SK-N-SH treated with all-trans-retinoic acid at 6 μM for 48 hours (cell line): ENCODE data around the gene IFTAP.

Source experiments
- ATAC-seq: fragments of 200-7000 bp; cut with Tn5 transposase; 3 replicates; pipeline ENCODE4 v1.9.1; 2020; ENCODE audit warnings: mild to moderate bottlenecking, moderate library complexity
- ARNTL ChIP-seq: fragments of 450-650 bp; formaldehyde crosslinking; IDR thresholded peaks from 2 replicates; pipeline ENCODE4 v1.5.0; 2020; ENCODE audit warnings: low read depth, mild to moderate bottlenecking, moderate library complexity, borderline replicate concordance
- BACH2 ChIP-seq: fragments of 250-450 bp; sonication (Bioruptor Pico); IDR thresholded peaks from 2 replicates; pipeline ENCODE4 v1.9.0; 2021; ENCODE audit warnings: mild to moderate bottlenecking, borderline replicate concordance
- CREB5 ChIP-seq: fragments of 250-450 bp; sonication (Bioruptor Pico); IDR thresholded peaks from 2 replicates; pipeline ENCODE4 v1.5.1; 2020; ENCODE audit warnings: low read depth, mild to moderate bottlenecking, moderate library complexity
- CSDC2 ChIP-seq: fragments of 250-450 bp; sonication (Bioruptor Pico); IDR thresholded peaks from 2 replicates; pipeline ENCODE4 v1.5.0; 2020; ENCODE audit warnings: mild to moderate bottlenecking, moderate library complexity
- ESRRG ChIP-seq: fragments of 250-450 bp; sonication (Bioruptor Pico); IDR thresholded peaks from 2 replicates; pipeline ENCODE4 v1.6.1; 2021; ENCODE audit warnings: mild to moderate bottlenecking
- GLIS3 ChIP-seq: fragments of 250-450 bp; sonication (Bioruptor Pico); IDR thresholded peaks from 2 replicates; pipeline ENCODE4 v1.5.0; 2020; ENCODE audit warnings: mild to moderate bottlenecking, moderate library complexity
- ISL1 ChIP-seq: fragments of 250-450 bp; sonication (Bioruptor Pico); IDR thresholded peaks from 2 replicates; pipeline ENCODE4 v2.1.2; 2022; ENCODE audit warnings: mild to moderate bottlenecking, moderate library complexity
- PPARA ChIP-seq: fragments of 250-450 bp; sonication (Bioruptor Pico); IDR thresholded peaks from 2 replicates; pipeline ENCODE4 v1.5.0; 2020; ENCODE audit warnings: mild to moderate bottlenecking, borderline replicate concordance
- RARB ChIP-seq: fragments of 250-450 bp; sonication (Bioruptor Pico); IDR thresholded peaks from 2 replicates; pipeline ENCODE4 v1.8.0; 2021; ENCODE audit warnings: mild to moderate bottlenecking, moderate library complexity
- SNAI2 ChIP-seq: fragments of 250-450 bp; sonication (Bioruptor Pico); IDR thresholded peaks from 2 replicates; pipeline ENCODE4 v1.5.0; 2020; ENCODE audit warnings: mild to moderate bottlenecking, moderate library complexity
- TCF4 ChIP-seq: fragments of 250-450 bp; sonication (Bioruptor Pico); IDR thresholded peaks from 2 replicates; pipeline ENCODE4 v1.8.0; 2021; ENCODE audit warnings: mild to moderate bottlenecking, moderate library complexity, borderline replicate concordance
- TOX ChIP-seq: fragments of 250-450 bp; sonication (Bioruptor Pico); IDR thresholded peaks from 2 replicates; pipeline ENCODE4 v1.8.0; 2021; ENCODE audit warnings: mild to moderate bottlenecking, moderate library complexity, borderline replicate concordance
- ZC3H10 ChIP-seq: fragments of 250-450 bp; sonication (Bioruptor Pico); IDR thresholded peaks from 2 replicates; pipeline ENCODE4 v1.5.1; 2021; ENCODE audit warnings: mild to moderate bottlenecking, moderate library complexity
- ZFP3 ChIP-seq: fragments of 250-450 bp; sonication (Bioruptor Pico); IDR thresholded peaks from 2 replicates; pipeline ENCODE4 v1.5.0; 2020; ENCODE audit warnings: mild to moderate bottlenecking, moderate library complexity
- ZNF70 ChIP-seq: fragments of 450-650 bp; formaldehyde crosslinking; IDR thresholded peaks from 2 replicates; pipeline ENCODE4 v1.5.0; 2020; ENCODE audit warnings: mild to moderate bottlenecking, moderate library complexity
- ZNF8 ChIP-seq: fragments of 450-650 bp; formaldehyde crosslinking; IDR thresholded peaks from 2 replicates; pipeline ENCODE4 v1.5.0; 2020; ENCODE audit warnings: mild to moderate bottlenecking, moderate library complexity
- TF ChIP-seq, protein P1 (sequence below): fragments of 250-450 bp; sonication (Bioruptor Pico); IDR thresholded peaks from 2 replicates; pipeline ENCODE4 v1.8.0; 2021; ENCODE audit warnings: low read depth, mild to moderate bottlenecking, moderate library complexity, borderline replicate concordance
- TF ChIP-seq, protein P2 (sequence below): fragments of 250-450 bp; sonication (Bioruptor Pico); IDR thresholded peaks from 2 replicates; pipeline ENCODE4 v1.5.1; 2021; ENCODE audit warnings: mild to moderate bottlenecking, moderate library complexity
- TF ChIP-seq, protein P3 (sequence below): fragments of 250-450 bp; sonication (Bioruptor Pico); IDR thresholded peaks from 2 replicates; pipeline ENCODE4 v1.5.0; 2020; ENCODE audit warnings: mild to moderate bottlenecking, moderate library complexity
- TF ChIP-seq, protein P4 (sequence below): fragments of 250-450 bp; sonication (Bioruptor Pico); IDR thresholded peaks from 2 replicates; pipeline ENCODE4 v1.8.0; 2020; ENCODE audit warnings: mild to moderate bottlenecking, moderate library complexity, borderline replicate concordance

Gene IFTAP

DNA sequence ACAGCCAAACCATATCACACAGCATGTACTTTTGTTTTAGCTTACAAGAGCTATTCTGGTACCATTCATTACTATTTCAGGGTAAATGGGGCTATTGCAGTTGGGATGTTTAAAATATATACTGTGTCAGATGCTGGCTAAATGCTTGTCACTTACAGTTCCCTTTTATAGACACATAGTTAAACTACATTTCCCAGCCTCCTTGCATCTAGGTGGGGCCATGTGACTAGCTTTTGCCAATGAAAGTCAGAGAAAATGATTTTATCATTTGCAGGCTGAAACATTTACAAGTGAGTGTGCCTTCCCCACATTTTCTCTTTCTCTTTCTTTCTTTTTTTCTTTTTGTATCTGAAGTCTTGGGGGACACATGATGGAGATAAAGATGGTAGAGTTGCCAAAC is 7.8 kb upstream of the IFTAP start:
- no peak for TF ChIP-seq ZFP3 (CRISPR knock-in tag)
- TF ChIP-seq CREB5 (CRISPR knock-in tag) = no peak
- TF ChIP-seq, protein P1, sequence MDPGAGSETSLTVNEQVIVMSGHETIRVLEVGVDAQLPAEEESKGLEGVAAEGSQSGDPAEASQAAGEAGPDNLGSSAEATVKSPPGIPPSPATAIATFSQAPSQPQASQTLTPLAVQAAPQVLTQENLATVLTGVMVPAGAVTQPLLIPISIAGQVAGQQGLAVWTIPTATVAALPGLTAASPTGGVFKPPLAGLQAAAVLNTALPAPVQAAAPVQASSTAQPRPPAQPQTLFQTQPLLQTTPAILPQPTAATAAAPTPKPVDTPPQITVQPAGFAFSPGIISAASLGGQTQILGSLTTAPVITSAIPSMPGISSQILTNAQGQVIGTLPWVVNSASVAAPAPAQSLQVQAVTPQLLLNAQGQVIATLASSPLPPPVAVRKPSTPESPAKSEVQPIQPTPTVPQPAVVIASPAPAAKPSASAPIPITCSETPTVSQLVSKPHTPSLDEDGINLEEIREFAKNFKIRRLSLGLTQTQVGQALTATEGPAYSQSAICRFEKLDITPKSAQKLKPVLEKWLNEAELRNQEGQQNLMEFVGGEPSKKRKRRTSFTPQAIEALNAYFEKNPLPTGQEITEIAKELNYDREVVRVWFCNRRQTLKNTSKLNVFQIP = no peak
- TF ChIP-seq ESRRG (CRISPR knock-in tag) = no peak
- TF ChIP-seq SNAI2 (CRISPR knock-in tag) = no peak
- TF ChIP-seq TCF4 (CRISPR knock-in tag) = no peak
- no peak for TF ChIP-seq ISL1
- TF ChIP-seq TOX (CRISPR knock-in tag) = no peak
- no peak for TF ChIP-seq ARNTL (CRISPR knock-in tag)
- no peak for TF ChIP-seq CSDC2 (CRISPR knock-in tag)
- no peak for TF ChIP-seq BACH2
- no peak for TF ChIP-seq ZNF8 (CRISPR knock-in tag)
- no peak for TF ChIP-seq PPARA (CRISPR knock-in tag)
- TF ChIP-seq ZC3H10 (CRISPR knock-in tag) = no peak
- TF ChIP-seq, protein P2, sequence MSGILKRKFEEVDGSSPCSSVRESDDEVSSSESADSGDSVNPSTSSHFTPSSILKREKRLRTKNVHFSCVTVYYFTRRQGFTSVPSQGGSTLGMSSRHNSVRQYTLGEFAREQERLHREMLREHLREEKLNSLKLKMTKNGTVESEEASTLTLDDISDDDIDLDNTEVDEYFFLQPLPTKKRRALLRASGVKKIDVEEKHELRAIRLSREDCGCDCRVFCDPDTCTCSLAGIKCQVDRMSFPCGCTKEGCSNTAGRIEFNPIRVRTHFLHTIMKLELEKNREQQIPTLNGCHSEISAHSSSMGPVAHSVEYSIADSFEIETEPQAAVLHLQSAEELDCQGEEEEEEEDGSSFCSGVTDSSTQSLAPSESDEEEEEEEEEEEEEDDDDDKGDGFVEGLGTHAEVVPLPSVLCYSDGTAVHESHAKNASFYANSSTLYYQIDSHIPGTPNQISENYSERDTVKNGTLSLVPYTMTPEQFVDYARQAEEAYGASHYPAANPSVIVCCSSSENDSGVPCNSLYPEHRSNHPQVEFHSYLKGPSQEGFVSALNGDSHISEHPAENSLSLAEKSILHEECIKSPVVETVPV = no peak
- TF ChIP-seq RARB (CRISPR knock-in tag) = no peak
- ATAC-seq = peak; percentile 43; the same call in 2 of the 3 replicates

GRCh38 chr11:36588099-36588498 is 6.2 kb upstream of the IFTAP start:
- no peak for ATAC-seq
- TF ChIP-seq ISL1 (no peak), CREB5 (CRISPR knock-in tag) (no peak), TCF4 (CRISPR knock-in tag) (no peak), ZNF70 (no peak), GLIS3 (CRISPR knock-in tag) (no peak), PPARA (CRISPR knock-in tag) (no peak), ESRRG (CRISPR knock-in tag) (no peak), RARB (CRISPR knock-in tag) (no peak), ZFP3 (CRISPR knock-in tag) (no peak), ZNF8 (CRISPR knock-in tag) (no peak)
- TF ChIP-seq, protein P3, sequence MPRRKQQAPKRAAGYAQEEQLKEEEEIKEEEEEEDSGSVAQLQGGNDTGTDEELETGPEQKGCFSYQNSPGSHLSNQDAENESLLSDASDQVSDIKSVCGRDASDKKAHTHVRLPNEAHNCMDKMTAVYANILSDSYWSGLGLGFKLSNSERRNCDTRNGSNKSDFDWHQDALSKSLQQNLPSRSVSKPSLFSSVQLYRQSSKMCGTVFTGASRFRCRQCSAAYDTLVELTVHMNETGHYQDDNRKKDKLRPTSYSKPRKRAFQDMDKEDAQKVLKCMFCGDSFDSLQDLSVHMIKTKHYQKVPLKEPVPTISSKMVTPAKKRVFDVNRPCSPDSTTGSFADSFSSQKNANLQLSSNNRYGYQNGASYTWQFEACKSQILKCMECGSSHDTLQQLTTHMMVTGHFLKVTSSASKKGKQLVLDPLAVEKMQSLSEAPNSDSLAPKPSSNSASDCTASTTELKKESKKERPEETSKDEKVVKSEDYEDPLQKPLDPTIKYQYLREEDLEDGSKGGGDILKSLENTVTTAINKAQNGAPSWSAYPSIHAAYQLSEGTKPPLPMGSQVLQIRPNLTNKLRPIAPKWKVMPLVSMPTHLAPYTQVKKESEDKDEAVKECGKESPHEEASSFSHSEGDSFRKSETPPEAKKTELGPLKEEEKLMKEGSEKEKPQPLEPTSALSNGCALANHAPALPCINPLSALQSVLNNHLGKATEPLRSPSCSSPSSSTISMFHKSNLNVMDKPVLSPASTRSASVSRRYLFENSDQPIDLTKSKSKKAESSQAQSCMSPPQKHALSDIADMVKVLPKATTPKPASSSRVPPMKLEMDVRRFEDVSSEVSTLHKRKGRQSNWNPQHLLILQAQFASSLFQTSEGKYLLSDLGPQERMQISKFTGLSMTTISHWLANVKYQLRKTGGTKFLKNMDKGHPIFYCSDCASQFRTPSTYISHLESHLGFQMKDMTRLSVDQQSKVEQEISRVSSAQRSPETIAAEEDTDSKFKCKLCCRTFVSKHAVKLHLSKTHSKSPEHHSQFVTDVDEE (CRISPR knock-in tag) = no peak
- TF ChIP-seq, protein P2 = no peak
- TF ChIP-seq, protein P4, sequence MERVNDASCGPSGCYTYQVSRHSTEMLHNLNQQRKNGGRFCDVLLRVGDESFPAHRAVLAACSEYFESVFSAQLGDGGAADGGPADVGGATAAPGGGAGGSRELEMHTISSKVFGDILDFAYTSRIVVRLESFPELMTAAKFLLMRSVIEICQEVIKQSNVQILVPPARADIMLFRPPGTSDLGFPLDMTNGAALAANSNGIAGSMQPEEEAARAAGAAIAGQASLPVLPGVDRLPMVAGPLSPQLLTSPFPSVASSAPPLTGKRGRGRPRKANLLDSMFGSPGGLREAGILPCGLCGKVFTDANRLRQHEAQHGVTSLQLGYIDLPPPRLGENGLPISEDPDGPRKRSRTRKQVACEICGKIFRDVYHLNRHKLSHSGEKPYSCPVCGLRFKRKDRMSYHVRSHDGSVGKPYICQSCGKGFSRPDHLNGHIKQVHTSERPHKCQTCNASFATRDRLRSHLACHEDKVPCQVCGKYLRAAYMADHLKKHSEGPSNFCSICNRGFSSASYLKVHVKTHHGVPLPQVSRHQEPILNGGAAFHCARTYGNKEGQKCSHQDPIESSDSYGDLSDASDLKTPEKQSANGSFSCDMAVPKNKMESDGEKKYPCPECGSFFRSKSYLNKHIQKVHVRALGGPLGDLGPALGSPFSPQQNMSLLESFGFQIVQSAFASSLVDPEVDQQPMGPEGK = no peak
